Measurements from ENCODE around the gene CDCA7.
A peak's percentile ranks its signal among the peaks of the same experiment; 100 is the strongest.
"Not testable (repeated sequence)": the region's sequence is repeated elsewhere in the genome, so short reads cannot be mapped to it uniquely, and the experiment has no call there.

Gene CDCA7

DNA sequence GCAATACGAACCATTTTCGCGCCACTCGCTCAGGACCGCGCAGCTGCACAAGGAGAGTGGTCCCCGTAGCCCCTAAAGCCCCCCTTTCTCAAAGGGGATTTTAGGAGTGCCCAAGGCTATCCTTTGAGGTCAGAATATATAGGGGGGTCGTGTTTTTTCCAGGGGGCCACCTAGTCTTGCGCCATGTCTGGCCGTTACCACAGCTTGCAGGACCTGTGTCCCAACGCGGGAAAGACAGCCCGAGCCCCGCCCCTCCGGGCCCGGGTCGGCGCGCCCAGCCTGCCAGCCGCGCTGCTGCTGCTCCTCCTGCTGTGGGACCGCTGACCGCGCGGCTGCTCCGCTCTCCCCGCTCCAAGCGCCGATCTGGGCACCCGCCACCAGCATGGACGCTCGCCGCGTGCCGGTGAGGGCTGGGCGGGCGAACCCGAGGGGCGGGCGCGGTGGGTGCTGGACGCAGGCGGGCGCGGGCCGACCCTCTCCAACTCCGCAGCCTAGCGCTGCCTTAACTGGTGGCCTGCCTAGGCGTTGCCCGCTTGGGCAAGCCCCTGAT, at the start of gene CDCA7:
TSS of gene CDCA7 (plus strand) at position 291 of the 550 bp plus-strand sequence. CDS start at position 383, 92 bp downstream.
- peak; percentile 34 for DNase-seq

- DNase-seq = no peak
Observed at GRCh38 chr2:173305303-173305702, 49.4 kb upstream of the CDCA7 start.

GRCh38 chr2:173307293-173307692, 47.4 kb upstream of the CDCA7 start:
- DNase-seq = no peak

DNA sequence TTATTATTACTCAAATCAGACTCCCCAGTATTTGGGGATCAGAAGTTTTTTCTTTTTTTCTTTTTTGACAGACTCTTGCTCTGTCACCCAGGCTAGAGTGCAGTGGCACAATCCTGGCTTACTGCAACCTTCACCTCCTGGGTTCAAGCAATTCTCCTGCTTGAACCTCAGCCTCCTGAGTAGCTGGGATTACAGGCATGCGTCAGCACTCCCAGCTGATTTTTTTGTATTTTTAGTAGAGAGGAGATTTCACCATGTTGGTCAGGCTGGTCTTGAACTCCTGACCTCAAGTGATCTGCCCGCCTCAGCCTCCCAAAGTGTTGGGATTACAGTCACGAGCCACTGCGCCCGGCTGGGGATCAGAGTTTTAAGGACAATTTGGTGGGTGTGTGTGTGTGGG, 45.3 kb upstream of the CDCA7 start:
- not testable (repeated sequence) for DNase-seq

GRCh38 chr2:173311844-173312606, 42.6 kb upstream of the CDCA7 start:
- DNase-seq = no peak

- DNase-seq = no peak
Observed at GRCh38 chr2:173323371-173323770, 31.3 kb upstream of the CDCA7 start.

DNA sequence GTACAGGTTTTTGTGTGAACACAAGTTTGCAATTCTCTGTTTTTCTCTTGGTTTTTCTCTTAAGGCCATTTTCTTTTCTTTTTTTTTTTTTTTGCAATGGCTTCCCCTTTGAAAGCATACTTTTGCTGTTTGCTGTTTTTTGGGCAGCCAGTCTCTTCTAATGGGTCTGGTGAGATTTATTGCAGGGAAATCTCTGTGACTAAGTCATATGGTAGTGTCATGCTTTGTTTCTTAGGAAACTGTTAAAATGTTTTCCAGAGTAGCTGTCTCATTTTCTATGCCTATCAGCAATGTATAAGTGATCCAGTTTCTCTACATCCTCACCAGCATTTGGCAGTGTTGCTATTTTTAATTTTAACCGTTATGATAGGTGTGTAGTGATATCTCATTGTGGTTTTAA, 27.9 kb upstream of the CDCA7 start:
- DNase-seq = no peak

- no peak for DNase-seq
Observed at GRCh38 chr2:173327421-173327820, 27.3 kb upstream of the CDCA7 start.

GRCh38 chr2:173333003-173333402, 21.7 kb upstream of the CDCA7 start:
- not testable (repeated sequence) for DNase-seq

GRCh38 chr2:173339807-173340206, 14.9 kb upstream of the CDCA7 start:
- no peak for DNase-seq

GRCh38 chr2:173343921-173344320, 10.8 kb upstream of the CDCA7 start:
- no peak for DNase-seq

- no peak for DNase-seq
Observed at GRCh38 chr2:173346035-173346434, 8.6 kb upstream of the CDCA7 start.

GRCh38 chr2:173347305-173348168, 7.1 kb upstream of the CDCA7 start:
- no peak for DNase-seq

DNA sequence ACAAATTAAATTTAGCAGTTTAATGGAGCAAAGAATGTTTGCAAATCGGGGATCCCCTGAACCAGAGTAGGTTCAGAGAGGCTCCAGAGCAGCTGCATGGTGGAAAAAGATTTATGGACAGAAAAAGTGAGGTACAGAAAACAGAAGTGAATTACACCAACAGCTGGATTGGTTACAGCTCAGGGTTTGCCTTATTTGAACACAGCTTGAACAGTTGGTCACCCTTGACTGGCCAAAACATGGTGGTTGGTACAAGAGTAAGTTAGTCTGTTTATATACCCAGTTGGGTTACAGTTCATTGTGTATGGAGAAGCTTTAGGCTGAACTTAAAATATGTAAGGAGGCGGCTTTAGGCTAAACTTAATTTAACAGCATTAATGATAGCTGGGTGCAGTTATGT, 5.4 kb upstream of the CDCA7 start:
- DNase-seq = no peak

DNA sequence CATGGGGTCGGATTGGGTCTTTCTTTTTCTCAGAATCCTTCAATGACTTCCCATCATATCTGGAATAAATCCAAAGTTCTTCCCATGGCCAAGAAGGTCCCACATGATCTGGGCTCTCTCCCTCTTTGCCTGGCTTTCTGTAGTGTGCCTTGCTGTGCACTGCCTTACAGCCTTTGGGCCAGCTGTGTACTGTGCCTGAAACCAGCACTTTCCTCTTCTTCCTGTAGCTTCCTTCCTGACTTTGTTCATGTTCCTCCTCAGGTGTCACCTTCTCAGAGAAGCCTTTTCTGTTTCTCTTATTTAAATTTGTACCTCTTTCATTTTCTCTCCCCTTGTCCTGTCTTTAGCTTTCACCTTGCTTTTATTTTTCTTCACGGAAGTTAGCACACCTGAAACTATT, 4.3 kb upstream of the CDCA7 start:
- no peak for DNase-seq

GRCh38 chr2:173351879-173352278, 2.8 kb upstream of the CDCA7 start:
- no peak for DNase-seq

DNA sequence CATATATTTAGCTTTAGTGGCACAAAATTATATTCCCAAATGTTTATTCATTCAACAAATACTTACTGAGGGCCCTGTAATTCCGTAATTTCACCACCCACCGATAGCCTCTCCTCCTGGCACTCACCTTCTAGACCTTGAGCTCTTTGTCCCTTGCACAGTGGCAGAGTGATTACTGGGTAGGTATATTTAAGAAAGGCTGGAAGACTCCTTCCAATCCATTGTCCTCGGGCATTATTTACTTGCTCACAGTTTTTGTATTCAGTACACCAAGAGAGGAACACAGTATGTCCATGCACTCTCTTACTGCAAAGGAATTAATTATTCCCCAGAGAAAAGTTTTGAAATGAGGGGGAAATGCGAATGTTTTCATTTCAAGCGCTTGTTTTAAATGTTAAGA, 1.1 kb upstream of the CDCA7 start:
- no peak for DNase-seq

DNA sequence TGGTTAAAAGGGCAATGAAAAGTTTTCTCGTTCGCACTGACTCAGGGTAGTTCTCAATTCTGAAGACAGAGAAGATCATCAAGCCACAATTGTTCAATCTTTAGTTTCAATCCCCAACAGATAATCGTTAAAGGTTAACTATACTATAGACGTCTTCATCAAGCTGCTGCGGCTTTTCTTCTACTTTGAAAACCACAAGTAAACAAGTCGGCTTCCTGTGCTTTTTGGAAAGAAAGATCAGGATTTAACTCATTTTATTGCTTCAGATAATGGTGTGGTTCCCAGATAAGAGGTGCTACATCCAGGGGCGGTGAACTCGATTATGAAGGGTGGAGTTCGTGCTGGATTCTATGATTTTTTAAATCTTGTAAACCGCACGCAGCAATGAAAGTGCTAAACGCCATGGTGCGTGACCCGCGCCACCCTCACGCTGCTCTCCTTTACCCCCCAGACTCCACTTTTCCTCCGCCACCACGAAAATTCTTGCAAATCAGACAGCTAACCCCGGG, 545 bp upstream of the CDCA7 start:
- DNase-seq = no peak

GRCh38 chr2:173355132-173355865, 627 bp downstream of the CDCA7 start:
- DNase-seq = peak; percentile 10

DNA sequence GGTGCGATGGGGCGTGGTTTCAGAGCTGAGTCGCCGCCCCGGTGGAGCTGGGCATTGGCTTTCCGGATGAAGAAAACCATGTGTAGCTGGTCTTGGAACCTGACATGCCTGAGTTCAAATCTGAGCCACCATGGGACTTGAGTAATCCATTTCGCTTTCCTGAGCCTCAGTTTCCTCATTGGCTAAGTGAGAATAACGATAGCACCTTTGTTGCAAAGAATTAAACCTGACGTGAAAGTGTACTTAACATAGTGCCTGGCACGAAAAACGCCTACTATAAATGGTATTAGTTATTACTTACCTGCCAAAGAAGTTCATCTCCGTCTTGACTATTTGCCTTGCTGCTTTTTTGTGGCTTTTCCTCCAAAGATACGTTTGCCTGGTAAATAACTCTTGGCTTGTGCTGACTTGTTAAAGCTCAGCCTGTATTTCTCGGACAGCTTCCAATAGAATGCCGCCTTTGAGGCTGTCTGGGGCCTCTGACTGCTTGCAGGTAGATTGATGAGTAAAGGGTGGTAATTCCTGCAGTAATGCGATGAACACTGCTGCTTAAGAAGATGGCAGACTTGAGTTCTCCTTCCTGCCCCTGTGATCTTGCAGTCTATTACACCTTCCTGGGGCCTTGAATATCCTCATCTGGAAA, 1.3 kb downstream of the CDCA7 start:
- no peak for DNase-seq

DNA sequence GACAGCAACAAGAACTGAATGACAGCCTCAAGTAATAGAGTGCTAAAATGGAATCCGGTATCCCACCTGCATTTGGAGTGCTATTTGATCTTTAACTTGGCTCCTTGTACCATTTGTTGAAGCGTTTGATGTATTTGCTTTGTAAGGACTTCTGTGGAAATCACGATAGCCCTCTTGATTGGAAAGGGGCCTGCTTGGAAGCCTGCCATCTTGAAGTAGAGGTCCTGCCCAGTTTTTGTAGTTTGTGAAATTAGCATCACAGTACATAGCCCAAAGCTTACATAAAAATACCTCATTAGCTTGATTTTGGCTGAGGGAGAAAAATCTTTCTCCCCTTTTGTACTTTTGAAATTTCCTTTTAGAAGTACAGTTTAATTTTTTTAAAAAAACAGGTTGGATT, 2.7 kb downstream of the CDCA7 start:
- DNase-seq = no peak

DNA sequence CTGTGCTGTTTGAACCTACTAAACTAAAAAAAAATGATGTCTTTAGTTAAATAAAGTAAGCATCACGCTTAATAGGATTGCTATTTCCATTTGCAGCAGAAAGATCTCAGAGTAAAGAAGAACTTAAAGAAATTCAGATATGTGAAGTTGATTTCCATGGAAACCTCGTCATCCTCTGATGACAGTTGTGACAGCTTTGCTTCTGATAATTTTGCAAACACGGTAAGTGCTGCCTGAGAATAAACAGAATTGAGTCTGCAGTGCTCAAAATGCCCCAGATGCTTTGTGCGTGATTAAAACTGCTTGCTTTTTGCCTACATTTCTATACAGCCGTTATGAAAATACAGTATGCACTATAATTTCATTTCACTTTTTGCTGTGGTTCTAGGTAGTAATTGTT, 3.9 kb downstream of the CDCA7 start:
- no peak for DNase-seq
